ENCODE measurements around the gene CEP104.

- TF ChIP-seq POLR2A (IDR thresholded peaks at IDR 0.05) (no peak), CTCF (IDR thresholded peaks at IDR 0.05) (no peak), POLR2AphosphoS5 (IDR thresholded peaks at IDR 0.05) (no peak)
These were observed 33.6 kb upstream of the CEP104 start for GRCh38 chr1:3890389-3891328.

All from stomach (tissue), 4 donors.